GM08714 (cell line): ENCODE results near the gene EBPL.
A peak's percentile ranks its signal among the peaks of the same experiment; 100 is the strongest.
"Not testable (repeated sequence)": the region's sequence is repeated elsewhere in the genome, so short reads cannot be mapped to it uniquely, and the experiment has no call there.

ENCODE experiments used
- H3K4me3 ChIP-seq: fragments of 200-500 bp; sonication (Bioruptor generic); 2 replicates; pipeline ENCODE4 v1.5.1; 2014; ENCODE audit warnings: mild to moderate bottlenecking, low read length, inconsistent platforms
- ZNF274 ChIP-seq: IDR thresholded peaks from 2 replicates; pipeline ENCODE4 v1.6.1; 2012; ENCODE audit warnings: mild to moderate bottlenecking, low read depth, low read length

The EBPL gene

GRCh38 chr13:49690995-49691784 is at the start of gene EBPL:
EBPL (minus strand) TSS chr13:49691486; CDS start chr13:49691424, 62 bp downstream.
- TF ChIP-seq ZNF274, result no peak
- H3K4me3 ChIP-seq, result peak within 1 kb of the TSS; percentile 92

DNA sequence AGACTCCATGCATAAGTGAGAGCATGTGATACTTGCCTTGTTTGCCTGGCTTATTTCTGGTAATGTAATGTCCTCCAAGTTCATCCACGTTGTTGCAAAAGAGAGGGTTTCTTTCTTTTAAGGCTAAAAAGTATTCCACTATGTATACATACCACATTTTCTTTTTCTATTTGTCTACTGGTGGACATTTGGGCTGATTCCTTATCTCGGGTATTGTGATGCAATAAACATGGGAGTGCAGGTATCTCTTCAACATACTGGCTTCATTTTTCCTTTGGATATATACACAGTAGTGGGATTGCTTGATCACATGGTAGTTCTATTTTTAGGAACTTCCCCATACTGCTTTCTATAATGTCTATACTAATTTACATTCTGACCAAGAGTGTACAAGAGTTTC is 49.6 kb upstream of the EBPL start:
- no peak overlapping the region for H3K4me3 ChIP-seq
- no peak for TF ChIP-seq ZNF274

- no peak overlapping the region for H3K4me3 ChIP-seq
- no peak for TF ChIP-seq ZNF274
Observed at GRCh38 chr13:49739498-49740187, 48.4 kb upstream of the EBPL start.

GRCh38 chr13:49733181-49733951 is 42.1 kb upstream of the EBPL start:
- no peak for TF ChIP-seq ZNF274
- no peak overlapping the region for H3K4me3 ChIP-seq

GRCh38 chr13:49731766-49732165 is 40.5 kb upstream of the EBPL start:
- H3K4me3 ChIP-seq, result no peak overlapping the region
- TF ChIP-seq ZNF274, result no peak

DNA sequence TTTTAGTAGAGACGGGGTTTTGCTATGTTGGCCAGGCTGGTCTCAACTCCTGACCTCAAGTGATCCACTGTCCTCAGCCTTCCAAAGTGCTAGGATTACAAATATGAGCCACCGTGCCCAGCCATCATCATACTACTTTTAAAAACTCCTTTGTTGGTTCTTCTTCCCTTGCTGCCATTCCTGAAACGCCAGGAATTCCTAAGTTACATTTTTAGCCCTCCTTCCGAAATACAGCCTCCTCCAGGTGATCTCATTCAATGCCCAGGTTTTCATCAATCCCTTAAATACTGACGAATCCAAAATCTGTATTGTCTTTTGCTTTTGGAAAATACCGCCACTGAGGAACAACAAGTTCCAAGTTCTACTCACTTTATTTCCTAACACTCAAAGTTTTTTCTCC is 25.3 kb upstream of the EBPL start:
- TF ChIP-seq ZNF274, result no peak
- no peak overlapping the region for H3K4me3 ChIP-seq

DNA sequence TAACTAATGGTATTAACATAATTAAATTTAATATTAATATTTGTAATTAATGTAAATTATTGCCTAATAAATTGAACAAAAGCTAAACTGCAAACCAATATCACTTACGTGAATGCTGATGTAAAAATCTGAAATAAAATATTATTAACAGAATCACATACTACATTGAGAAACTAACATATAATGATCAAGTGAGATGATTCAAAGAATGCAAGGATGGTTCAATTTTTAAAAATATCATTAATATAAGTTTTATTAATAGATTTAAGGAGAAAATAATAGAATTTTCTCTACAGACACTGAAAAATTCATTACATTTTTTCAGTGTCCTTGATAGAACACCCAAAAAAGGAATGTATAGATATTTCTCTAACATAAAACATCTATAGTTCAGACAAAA is 23.5 kb upstream of the EBPL start:
- H3K4me3 ChIP-seq, result no peak overlapping the region
- TF ChIP-seq ZNF274, result no peak

GRCh38 chr13:49711218-49711863 is 20.1 kb upstream of the EBPL start:
- no peak for TF ChIP-seq ZNF274
- no peak overlapping the region for H3K4me3 ChIP-seq

GRCh38 chr13:49704264-49704663 is 13.0 kb upstream of the EBPL start:
- H3K4me3 ChIP-seq, result not testable (repeated sequence)

GRCh38 chr13:49701491-49701890 is 10.2 kb upstream of the EBPL start:
- H3K4me3 ChIP-seq, result no peak overlapping the region
- TF ChIP-seq ZNF274, result no peak

- no peak for TF ChIP-seq ZNF274
- H3K4me3 ChIP-seq, result no peak overlapping the region
Observed at GRCh38 chr13:49697468-49697867, 6.2 kb upstream of the EBPL start.

DNA sequence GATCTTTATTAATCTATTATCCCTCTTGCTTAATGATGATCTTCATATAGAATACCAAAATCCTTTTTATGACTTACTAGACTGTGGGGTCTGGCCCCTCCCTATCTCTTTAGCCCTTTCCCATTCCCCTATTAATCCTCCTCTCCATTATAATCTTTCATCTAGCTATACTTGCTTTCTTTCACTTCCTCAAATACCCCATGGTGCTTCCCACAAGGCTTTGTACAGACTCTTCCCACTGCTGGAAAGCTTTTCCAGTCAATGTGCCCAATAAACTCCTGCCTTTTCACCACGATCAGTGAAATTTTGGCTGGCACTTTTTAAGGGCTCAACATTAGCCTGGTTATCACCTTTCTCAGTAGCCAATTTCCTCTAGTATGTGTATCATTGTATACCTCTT is 3.2 kb upstream of the EBPL start:
- TF ChIP-seq ZNF274, result no peak

GRCh38 chr13:49693877-49694276 is 2.6 kb upstream of the EBPL start:
- H3K4me3 ChIP-seq, result no peak overlapping the region
- no peak for TF ChIP-seq ZNF274

More for the DNA sequence above, 3.2 kb upstream of the EBPL start:
- no peak overlapping the region for H3K4me3 ChIP-seq

- no peak overlapping the region for H3K4me3 ChIP-seq
- no peak for TF ChIP-seq ZNF274
Observed at GRCh38 chr13:49693191-49693733, 2.0 kb upstream of the EBPL start.
